Natural killer cell treated with Interleukin-12 subunit alpha and Interleukin-12 subunit beta and Interleukin-15 and Interleukin-18, amount 100 ng/mL, for 72 hours (primary cell): ENCODE measurements around the gene GRM3. TPM values are rescaled to one million over a fixed set of nuclear protein-coding genes. Genes with fewer than 3 reads are reported as not detected.

ENCODE experiments used
- ATAC-seq, 2 donors: fragments of 150-1000 bp; cut with Tn5 transposase in 1 of 2; sonication (Bioruptor Pico), chemical (Tn5 transposase) in 1 of 2; 2 replicates each; pipeline ENCODE4 v1.10.0; 2021
- DNase-seq: peaks from one replicate; pipeline ENCODE4 v3.0.0; 2022; ENCODE audit warnings: low spot score
- H3K27ac Mint-ChIP-seq, 2 donors: 1 replicate in 1 of 2; 2 replicates in 1 of 2; pipeline ENCODE4 v1.8.0; 2022; ENCODE audit warnings: mixed read lengths in 2 of 2, mild to moderate bottlenecking in 1 of 2, moderate library complexity in 1 of 2
- H3K27me3 Mint-ChIP-seq, 2 donors: 1 replicate in 1 of 2; 2 replicates in 1 of 2; pipeline ENCODE4 v1.8.0; 2022; ENCODE audit warnings: mixed read lengths in 2 of 2
- H3K36me3 Mint-ChIP-seq: one replicate; pipeline ENCODE4 v1.8.0; 2022; ENCODE audit warnings: mixed read lengths
- H3K4me1 Mint-ChIP-seq, 2 donors: 1 replicate in 1 of 2; 2 replicates in 1 of 2; pipeline ENCODE4 v1.8.0; 2022; ENCODE audit warnings: low read depth in 2 of 2, mixed read lengths in 2 of 2, mild to moderate bottlenecking in 1 of 2
- H3K4me3 Mint-ChIP-seq: one replicate; pipeline ENCODE4 v1.8.0; 2022; ENCODE audit warnings: mixed read lengths
- H3K9me3 Mint-ChIP-seq: 2 replicates; pipeline ENCODE4 v1.8.0; 2022; ENCODE audit warnings: mixed read lengths
- total RNA-seq, 2 donors: library from RNA; stranded (reverse); gene quantifications; one replicate each; pipeline ENCODE4 v1.2.3, GENCODE V29; 2022

The GRM3 gene
- total RNA-seq, 2 donors from 2014 or later: not detected

- no peak for ATAC-seq
- peaks cover 3 to 12% of the 10 kb centered on the region in 2 donors for H3K27me3 Mint-ChIP-seq
- no peak overlapping the region for H3K4me3 Mint-ChIP-seq
- DNase-seq: no peak
- H3K4me1 Mint-ChIP-seq: no peaks in the 10 kb centered on the region
- no peak overlapping the region for H3K27ac Mint-ChIP-seq
- H3K9me3 Mint-ChIP-seq: no peaks in the 10 kb centered on the region
- H3K36me3 Mint-ChIP-seq: no peaks in the 10 kb centered on the region
Observed at GRCh38 chr7:86913709-86914108, 270.0 kb downstream of the GRM3 start.
